Right lobe of liver (tissue), 6 donors: ENCODE data around the gene FAIM2. TPM values are rescaled to one million over a fixed set of nuclear protein-coding genes. Genes with fewer than 3 reads are reported as not detected.
A peak's percentile ranks its signal among the peaks of the same experiment; 100 is the strongest.

Experiments
- ATAC-seq, 4 donors: fragments of 200-7000 bp; cut with Tn5 transposase; one replicate each; pipeline ENCODE4 v1.9.1; 2020; ENCODE audit warnings: mild to moderate bottlenecking in 4 of 4, moderate library complexity in 4 of 4
- DNase-seq, 3 donors: peaks; one replicate each; pipeline ENCODE4 v3.0.0-alpha.2; 2020
- H3K27ac ChIP-seq, 3 donors: fragments of 200-600 bp; one replicate each; pipeline ENCODE4 v1.8.0; 2022
- H3K27me3 ChIP-seq, 2 donors: fragments of 200-600 bp; one replicate each; pipeline ENCODE4 v1.8.0; 2022
- H3K36me3 ChIP-seq, 4 donors: fragments of 200-600 bp; sonication (generic) in 1 of 4; one replicate each; pipeline versions ENCODE4 v1.5.1 to v1.8.0; 2017 to 2022; ENCODE audit warnings: control low read depth in 1 of 4
- H3K4me1 ChIP-seq, 4 donors: fragments of 200-600 bp; sonication (generic) in 1 of 4; one replicate each; pipeline versions ENCODE4 v1.5.1 to v1.8.0; 2017 to 2022; ENCODE audit warnings: control low read depth in 1 of 4
- H3K4me3 ChIP-seq, 3 donors: fragments of 200-600 bp; one replicate each; pipeline ENCODE4 v1.8.0; 2022
- H3K9me3 ChIP-seq, 4 donors: fragments of 200-600 bp; sonication (generic) in 1 of 4; one replicate each; pipeline versions ENCODE4 v1.5.1 to v1.8.0; 2017 to 2022; ENCODE audit warnings: control low read depth in 1 of 4
- POLR2A ChIP-seq: fragments of 450-650 bp; IDR thresholded peaks from one replicate; pipeline ENCODE4 v1.6.1; 2017; ENCODE audit warnings: antibody characterized with exemption, mild to moderate bottlenecking
- WGBS: methylation state at CpG from one replicate; pipeline ENCODE4 v1.1.6; 2018; ENCODE audit warnings: low coverage, low lambda C conversion rate; ENCODE audit not compliant: insufficient coverage; ENCODE audit errors: missing lambda C conversion rate; 5-methylcytosine and 5-hydroxymethylcytosine counted together
- intact Hi-C, 2 donors: fragments of 100-400 bp; cut with DNase I; formaldehyde crosslinking; loops; one replicate each; pipeline versions ENCODE4 v1.11.2 to v1.14.1; 2022
- total RNA-seq, 6 experiments: library from RNA; depleted of rRNA in 2 of 6; stranded (reverse); fragments of >200 nt in 2 of 6; fragmentation: NEBNext Ultra II Directional in 3 of 6; extraction: Animal tissue kit (Norgen Biotek cat#: 25700) in 3 of 6; gene quantifications; one replicate each; pipeline versions ENCODE4 v1.1.0 to v1.2.4, GENCODE V29; 2016 to 2023
- TF ChIP-seq, protein P1 (sequence below), 4 donors: fragments of 200-600 bp in 3 of 4; fragments of 450-650 bp in 1 of 4; IDR thresholded peaks; one replicate each; pipeline versions ENCODE4 v1.5.1 to v1.8.0; 2016 to 2022; ENCODE audit warnings: antibody characterized with exemption in 4 of 4, mild to moderate bottlenecking in 2 of 4
- donor health status: DM: no; HTN: yes; CAD: no.
- donor health status: DM: no; HTN: no; CAD: no.
- donor health status: DM: no; HTN: no; CAD: no.
- donor health status: DM: no; HTN: yes; CAD: no.
- donor health status: DM: no; HTN: yes; CAD: no.

FAIM2 gene
- total RNA-seq, 6 experiments from 2014 or later = 0.16 TPM; not detected in 5

DNA sequence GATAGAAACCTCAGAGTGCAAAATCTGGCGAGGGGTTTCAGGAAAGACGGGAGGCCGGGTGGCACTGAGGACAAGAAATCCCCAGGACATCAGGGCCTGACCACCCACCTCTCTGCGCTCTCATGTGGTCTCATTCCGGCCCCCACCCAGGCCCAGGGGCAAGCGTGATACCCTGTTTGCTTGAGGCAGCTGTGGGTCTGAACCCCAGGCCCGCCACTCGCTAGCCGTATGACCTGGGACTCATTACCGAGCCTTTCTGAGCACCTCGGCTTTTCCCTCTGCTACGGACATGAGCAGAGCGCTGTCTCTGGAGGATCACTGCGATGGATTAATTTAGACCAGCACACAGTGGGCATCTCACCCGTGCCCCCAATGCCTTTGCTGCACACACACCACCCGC, 35.3 kb downstream of the FAIM2 start:
- Histone ChIP-seq H3K27me3 (no peaks in the 10 kb centered on the region), H3K4me3 (no peak overlapping the region), H3K27ac (no peak overlapping the region), H3K36me3 (no peaks in the 10 kb centered on the region), H3K4me1 (no peaks in the 10 kb centered on the region), H3K9me3 (no peaks in the 10 kb centered on the region)
- ATAC-seq = no peak
- intact Hi-C loops = no loop called here
- TF ChIP-seq, protein P1, sequence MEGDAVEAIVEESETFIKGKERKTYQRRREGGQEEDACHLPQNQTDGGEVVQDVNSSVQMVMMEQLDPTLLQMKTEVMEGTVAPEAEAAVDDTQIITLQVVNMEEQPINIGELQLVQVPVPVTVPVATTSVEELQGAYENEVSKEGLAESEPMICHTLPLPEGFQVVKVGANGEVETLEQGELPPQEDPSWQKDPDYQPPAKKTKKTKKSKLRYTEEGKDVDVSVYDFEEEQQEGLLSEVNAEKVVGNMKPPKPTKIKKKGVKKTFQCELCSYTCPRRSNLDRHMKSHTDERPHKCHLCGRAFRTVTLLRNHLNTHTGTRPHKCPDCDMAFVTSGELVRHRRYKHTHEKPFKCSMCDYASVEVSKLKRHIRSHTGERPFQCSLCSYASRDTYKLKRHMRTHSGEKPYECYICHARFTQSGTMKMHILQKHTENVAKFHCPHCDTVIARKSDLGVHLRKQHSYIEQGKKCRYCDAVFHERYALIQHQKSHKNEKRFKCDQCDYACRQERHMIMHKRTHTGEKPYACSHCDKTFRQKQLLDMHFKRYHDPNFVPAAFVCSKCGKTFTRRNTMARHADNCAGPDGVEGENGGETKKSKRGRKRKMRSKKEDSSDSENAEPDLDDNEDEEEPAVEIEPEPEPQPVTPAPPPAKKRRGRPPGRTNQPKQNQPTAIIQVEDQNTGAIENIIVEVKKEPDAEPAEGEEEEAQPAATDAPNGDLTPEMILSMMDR (IDR thresholded peaks at IDR 0.05) = no peak
- TF ChIP-seq POLR2A = no peak
- 78% methylated on average over 9 of the region's 16 CpGs for WGBS
- no peak for DNase-seq

DNA sequence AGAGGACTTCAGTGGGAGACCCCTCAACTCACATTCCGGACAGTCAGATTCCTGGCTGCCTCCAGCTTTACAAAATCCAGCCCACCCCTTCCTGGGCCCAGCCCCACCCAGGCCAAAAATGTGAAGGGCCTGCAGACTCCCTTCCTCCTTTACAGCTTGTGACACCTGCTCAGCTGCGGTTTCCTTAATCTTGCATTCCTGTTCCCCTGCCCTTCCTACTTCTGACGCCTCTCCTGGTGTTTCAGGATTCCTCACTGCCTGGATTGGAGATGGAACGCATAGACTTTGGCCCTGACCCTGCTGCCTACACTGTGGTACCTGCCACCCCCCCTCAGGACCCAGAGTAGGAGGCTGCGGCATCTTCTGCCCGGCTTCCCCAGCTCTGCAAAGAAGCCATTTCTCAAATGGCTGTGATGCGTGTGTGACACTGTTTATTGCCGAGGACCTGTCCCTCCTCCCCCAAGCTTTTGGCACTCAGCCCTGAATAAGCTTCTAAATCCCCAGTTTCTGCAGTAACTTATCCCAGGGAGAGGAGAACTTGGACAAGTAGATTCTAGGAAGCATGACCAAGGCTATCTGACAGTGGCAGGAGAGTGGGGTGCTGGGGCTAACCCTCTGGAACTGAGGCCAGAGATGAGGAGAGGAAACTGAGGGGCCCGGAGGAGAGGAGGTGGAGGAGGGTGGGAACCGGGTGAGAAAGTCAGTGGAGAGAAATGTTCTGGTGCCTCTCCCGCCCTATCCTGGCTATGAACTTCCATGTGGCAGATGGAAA, 35.9 kb downstream of the FAIM2 start:
- Histone ChIP-seq H3K4me1 (no peaks in the 10 kb centered on the region), H3K27me3 (no peaks in the 10 kb centered on the region), H3K27ac (no peak overlapping the region), H3K36me3 (no peaks in the 10 kb centered on the region), H3K9me3 (no peaks in the 10 kb centered on the region), H3K4me3 (no peak overlapping the region)
- WGBS = 49% methylated on average over 8 of the region's 11 CpGs
- DNase-seq = no peak
- ATAC-seq = no peak
- TF ChIP-seq, protein P1 (IDR thresholded peaks at IDR 0.05) = no peak
- TF ChIP-seq POLR2A = no peak
- intact Hi-C loops = no loop called here

DNA sequence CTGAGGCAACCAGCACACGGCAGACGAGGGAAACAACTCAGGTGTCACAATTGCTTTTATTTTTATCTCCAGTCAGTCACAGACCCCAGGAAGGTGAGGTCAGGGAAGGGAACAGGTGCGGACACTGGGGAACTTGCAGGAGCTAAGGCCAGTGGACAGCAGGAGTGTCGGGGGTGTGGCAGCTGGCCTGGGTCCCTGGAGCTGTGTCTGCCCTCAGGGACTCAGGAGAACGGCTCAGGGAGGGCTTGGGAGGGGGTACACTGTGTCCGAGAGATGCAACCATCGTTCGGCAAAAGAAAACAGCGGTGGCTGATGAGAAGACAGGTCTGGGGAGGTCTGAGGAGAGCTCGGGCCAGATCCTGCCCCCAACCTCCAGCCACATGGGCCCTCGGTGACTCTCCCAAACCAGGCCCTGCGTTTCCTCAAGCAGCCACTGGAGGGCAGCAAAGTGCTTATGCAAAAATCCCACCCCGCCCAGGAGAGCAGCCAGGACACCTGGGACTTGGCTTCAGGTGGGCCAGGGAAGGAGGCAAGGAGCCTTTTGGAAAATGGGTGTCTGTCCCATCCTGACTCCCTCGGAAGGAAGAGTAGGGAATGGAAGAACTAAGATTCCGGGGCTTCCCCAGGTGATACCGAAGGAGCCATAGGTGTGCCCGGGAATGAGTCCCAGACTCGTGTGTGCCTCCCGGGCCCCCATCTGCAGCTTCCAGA, 36.7 kb downstream of the FAIM2 start:
- WGBS = 26% methylated on average over 5 of the region's 19 CpGs
- Histone ChIP-seq H3K27ac (no peak overlapping the region), H3K4me3 (no peak overlapping the region), H3K27me3 (no peaks in the 10 kb centered on the region), H3K36me3 (no peaks in the 10 kb centered on the region), H3K4me1 (no peaks in the 10 kb centered on the region), H3K9me3 (no peaks in the 10 kb centered on the region)
- ATAC-seq = peak; percentile 79 to 90 (median 84)
- intact Hi-C loops = no loop called here
- TF ChIP-seq, protein P1 (IDR thresholded peaks at IDR 0.05) = peak; percentile 88 to 98 (median 96)
- TF ChIP-seq POLR2A = no peak
- DNase-seq = peak; percentile 68 to 73 (median 70)

DNA sequence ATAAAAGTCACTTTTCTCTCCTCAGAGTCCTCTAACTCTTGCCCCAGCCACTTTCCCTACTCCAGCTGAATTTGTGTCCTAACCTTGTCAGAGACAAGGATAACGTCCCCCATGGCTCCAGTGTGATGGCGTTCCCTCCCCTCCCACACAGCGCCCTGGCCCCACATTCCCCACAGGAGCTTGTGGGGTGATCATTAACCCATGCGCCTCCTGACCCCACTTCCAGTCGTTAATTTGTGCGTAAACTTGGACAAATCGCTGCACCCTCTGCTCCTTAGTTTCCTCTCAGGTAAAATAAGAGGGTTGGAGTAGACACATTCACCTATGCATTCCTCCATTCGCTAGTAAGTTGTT, 37.9 kb downstream of the FAIM2 start:
- ATAC-seq (no peak), DNase-seq (no peak)
- H3K4me1 ChIP-seq = no peaks in the 10 kb centered on the region
- no peaks in the 10 kb centered on the region for H3K9me3 ChIP-seq
- no peak overlapping the region for H3K27ac ChIP-seq
- H3K27me3 ChIP-seq = no peaks in the 10 kb centered on the region
- TF ChIP-seq, protein P1 (IDR thresholded peaks at IDR 0.05) = no peak
- no peak for TF ChIP-seq POLR2A
- H3K36me3 ChIP-seq = no peaks in the 10 kb centered on the region
- WGBS = 56% methylated on average over 6 of the region's 8 CpGs
- intact Hi-C loops = no loop called here
- H3K4me3 ChIP-seq = no peak overlapping the region
